Measurements from ENCODE around the gene ARL17B. TPM values are rescaled to one million over a fixed set of nuclear protein-coding genes. Genes with fewer than 3 reads are reported as not detected.
"Not testable (repeated sequence)": the region's sequence is repeated elsewhere in the genome, so short reads cannot be mapped to it uniquely, and the experiment has no call there.

Gene ARL17B
- total and polyA plus RNA-seq, 2 donors (not counting 3 experiments of a cell fraction or from before 2014, with no cell fraction given): 6.4 to 12.2 TPM

- H3K79me2 ChIP-seq (ENCODE audit: control insufficient read depth, insufficient read depth, low read length); H3K27me3 ChIP-seq (ENCODE audit: control insufficient read depth in 2 of 2, insufficient read depth in 2 of 2, low read length in 2 of 2); H3K36me3 ChIP-seq (ENCODE audit: control insufficient read depth in 2 of 2, extremely low read depth in 1 of 2, insufficient read depth in 2 of 2, low read length in 2 of 2); H3K9ac ChIP-seq (replicated peaks; ENCODE audit: extremely low read depth, insufficient read depth, low read length); H3K9me3 ChIP-seq (replicated peaks; ENCODE audit: control insufficient read depth, insufficient read depth, low read length); intact Hi-C loops (cut with micrococcal nuclease); H3K9me1 ChIP-seq (replicated peaks; ENCODE audit: control insufficient read depth, extremely low read depth, insufficient read depth, low read length); CTCF ChIA-PET; H3K4me1 ChIP-seq (ENCODE audit: control insufficient read depth, extremely low read depth, insufficient read depth, low read length); H2AFZ ChIP-seq (ENCODE audit: low read depth, low read length); POLR2A ChIA-PET; H3K27ac ChIP-seq (ENCODE audit: insufficient read depth, low read depth, low read length); DNase-seq (ENCODE audit: low read depth, low spot score); H4K20me1 ChIP-seq (replicated peaks; ENCODE audit: control insufficient read depth, extremely low read depth, insufficient read depth, low read length); H3K4me2 ChIP-seq (ENCODE audit: insufficient read depth, low read length); H3K4me3 ChIP-seq (replicated peaks in 1 of 3; ENCODE audit: insufficient read depth in 1 of 3, low read depth in 1 of 3, low read length in 3 of 3); FAIRE-seq; BruUV-seq (replicated peaks); dilution Hi-C loops (cut with MboI; ENCODE audit: extremely low pct_ligation_motif_present, low sequenced_read_pairs): not testable (repeated sequence)
These were observed 107.4 kb downstream of the ARL17B start for GRCh38 chr17:46254215-46254614.

GRCh38 chr17:46253722-46254121 lies 107.8 kb downstream of the ARL17B start:
- H3K27me3 ChIP-seq (ENCODE audit: control insufficient read depth in 2 of 2, insufficient read depth in 2 of 2, low read length in 2 of 2); H2AFZ ChIP-seq (ENCODE audit: low read depth, low read length); H3K9ac ChIP-seq (replicated peaks; ENCODE audit: extremely low read depth, insufficient read depth, low read length); H3K4me3 ChIP-seq (replicated peaks in 1 of 3; ENCODE audit: insufficient read depth in 1 of 3, low read depth in 1 of 3, low read length in 3 of 3); H3K9me3 ChIP-seq (replicated peaks; ENCODE audit: control insufficient read depth, insufficient read depth, low read length); CTCF ChIA-PET; H3K36me3 ChIP-seq (ENCODE audit: control insufficient read depth in 2 of 2, extremely low read depth in 1 of 2, insufficient read depth in 2 of 2, low read length in 2 of 2); dilution Hi-C loops (cut with MboI; ENCODE audit: extremely low pct_ligation_motif_present, low sequenced_read_pairs); intact Hi-C loops (cut with micrococcal nuclease); H3K27ac ChIP-seq (ENCODE audit: insufficient read depth, low read depth, low read length); H3K79me2 ChIP-seq (ENCODE audit: control insufficient read depth, insufficient read depth, low read length); H4K20me1 ChIP-seq (replicated peaks; ENCODE audit: control insufficient read depth, extremely low read depth, insufficient read depth, low read length); H3K4me1 ChIP-seq (ENCODE audit: control insufficient read depth, extremely low read depth, insufficient read depth, low read length); H3K4me2 ChIP-seq (ENCODE audit: insufficient read depth, low read length); POLR2A ChIA-PET; H3K9me1 ChIP-seq (replicated peaks; ENCODE audit: control insufficient read depth, extremely low read depth, insufficient read depth, low read length); BruUV-seq (replicated peaks): not testable (repeated sequence)
- FAIRE-seq (peak; percentile 75), DNase-seq (ENCODE audit: low read depth, low spot score) (peak; percentile 47)
- peak; percentile 41 to 78 for TF ChIP-seq CTCF (IDR thresholded peaks at IDR 0.05; ENCODE audit: extremely low read depth in 1 of 2, insufficient read depth in 1 of 2, low read depth in 1 of 2, low read length in 2 of 2)

- H3K79me2 ChIP-seq (ENCODE audit: control insufficient read depth, insufficient read depth, low read length); H3K9me3 ChIP-seq (replicated peaks; ENCODE audit: control insufficient read depth, insufficient read depth, low read length); H3K36me3 ChIP-seq (ENCODE audit: control insufficient read depth in 2 of 2, extremely low read depth in 1 of 2, insufficient read depth in 2 of 2, low read length in 2 of 2); CTCF ChIA-PET; DNase-seq (ENCODE audit: low read depth, low spot score); H3K9ac ChIP-seq (replicated peaks; ENCODE audit: extremely low read depth, insufficient read depth, low read length); H3K9me1 ChIP-seq (replicated peaks; ENCODE audit: control insufficient read depth, extremely low read depth, insufficient read depth, low read length); dilution Hi-C loops (cut with MboI; ENCODE audit: extremely low pct_ligation_motif_present, low sequenced_read_pairs); H3K27ac ChIP-seq (ENCODE audit: insufficient read depth, low read depth, low read length); H4K20me1 ChIP-seq (replicated peaks; ENCODE audit: control insufficient read depth, extremely low read depth, insufficient read depth, low read length); POLR2A ChIA-PET; BruUV-seq (replicated peaks); H3K27me3 ChIP-seq (ENCODE audit: control insufficient read depth in 2 of 2, insufficient read depth in 2 of 2, low read length in 2 of 2); FAIRE-seq; intact Hi-C loops (cut with micrococcal nuclease); H3K4me1 ChIP-seq (ENCODE audit: control insufficient read depth, extremely low read depth, insufficient read depth, low read length); H3K4me3 ChIP-seq (replicated peaks in 1 of 3; ENCODE audit: insufficient read depth in 1 of 3, low read depth in 1 of 3, low read length in 3 of 3); H3K4me2 ChIP-seq (ENCODE audit: insufficient read depth, low read length); H2AFZ ChIP-seq (ENCODE audit: low read depth, low read length): not testable (repeated sequence)
These were observed 108.8 kb downstream of the ARL17B start for GRCh38 chr17:46252804-46253203.

- H3K4me1 ChIP-seq (ENCODE audit: control insufficient read depth, extremely low read depth, insufficient read depth, low read length); dilution Hi-C loops (cut with MboI; ENCODE audit: extremely low pct_ligation_motif_present, low sequenced_read_pairs); FAIRE-seq: not testable (repeated sequence)
These were observed 112.4 kb downstream of the ARL17B start for GRCh38 chr17:46249153-46249552.

More at GRCh38 chr17:46249153-46249552, 112.4 kb downstream of the ARL17B start:
- H3K4me3 ChIP-seq (replicated peaks in 1 of 3; ENCODE audit: insufficient read depth in 1 of 3, low read depth in 1 of 3, low read length in 3 of 3); BruUV-seq (replicated peaks); H3K27ac ChIP-seq (ENCODE audit: insufficient read depth, low read depth, low read length); H3K36me3 ChIP-seq (ENCODE audit: control insufficient read depth in 2 of 2, extremely low read depth in 1 of 2, insufficient read depth in 2 of 2, low read length in 2 of 2); H3K27me3 ChIP-seq (ENCODE audit: control insufficient read depth in 2 of 2, insufficient read depth in 2 of 2, low read length in 2 of 2); DNase-seq (ENCODE audit: low read depth, low spot score); H3K9ac ChIP-seq (replicated peaks; ENCODE audit: extremely low read depth, insufficient read depth, low read length); H2AFZ ChIP-seq (ENCODE audit: low read depth, low read length); H3K4me2 ChIP-seq (ENCODE audit: insufficient read depth, low read length); POLR2A ChIA-PET; H3K9me3 ChIP-seq (replicated peaks; ENCODE audit: control insufficient read depth, insufficient read depth, low read length); H3K9me1 ChIP-seq (replicated peaks; ENCODE audit: control insufficient read depth, extremely low read depth, insufficient read depth, low read length); H4K20me1 ChIP-seq (replicated peaks; ENCODE audit: control insufficient read depth, extremely low read depth, insufficient read depth, low read length); H3K79me2 ChIP-seq (ENCODE audit: control insufficient read depth, insufficient read depth, low read length); intact Hi-C loops (cut with micrococcal nuclease): not testable (repeated sequence)
- CTCF ChIA-PET: interaction anchor here (1.4 kb wide), 1 partner anchor 36 kb away, joined by 3 read pairs; no protein-coding TSS in a partner anchor
